ENCODE measurements around the gene HPSE2.

HPSE2 gene

DNA sequence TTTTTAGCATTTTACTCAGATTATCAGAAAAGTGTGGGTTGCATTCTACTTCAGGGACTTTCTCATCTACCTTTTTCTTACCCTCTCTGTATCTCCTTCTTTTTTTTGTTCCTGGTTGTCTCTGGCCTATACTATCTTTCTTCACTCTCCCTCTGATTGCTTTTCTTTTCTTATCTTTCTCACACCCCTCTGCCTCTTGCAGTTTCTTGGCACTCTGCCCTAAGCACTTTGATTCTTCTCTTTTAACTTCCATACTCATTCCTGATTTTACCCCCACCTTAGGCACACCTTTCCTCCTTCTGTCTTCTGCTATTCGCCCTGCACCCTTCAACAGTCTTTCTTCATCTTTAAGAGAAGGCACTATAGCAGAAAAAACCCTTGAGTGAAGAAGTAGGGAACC, 696.1 kb downstream of the HPSE2 start:
- TF ChIP-seq POLR2A (IDR thresholded peaks at IDR 0.05; ENCODE audit: low read depth, low read length) (no peak), TAF1 (IDR thresholded peaks at IDR 0.05; ENCODE audit: low read depth, low read length) (no peak), PAX5 (IDR thresholded peaks at IDR 0.05; ENCODE audit: insufficient read depth, low read length, severe bottlenecking) (no peak), POLR2AphosphoS5 (IDR thresholded peaks at IDR 0.05; ENCODE audit: low read depth, low read length) (no peak), SPI1 (IDR thresholded peaks at IDR 0.05; ENCODE audit: low read depth, low read length) (no peak), POU2F2 (IDR thresholded peaks at IDR 0.05; ENCODE audit: low read depth, low read length) (no peak)
- FAIRE-seq = no peak
- DNase-seq (ENCODE audit: insufficient read length, low spot score) = no peak

DNA sequence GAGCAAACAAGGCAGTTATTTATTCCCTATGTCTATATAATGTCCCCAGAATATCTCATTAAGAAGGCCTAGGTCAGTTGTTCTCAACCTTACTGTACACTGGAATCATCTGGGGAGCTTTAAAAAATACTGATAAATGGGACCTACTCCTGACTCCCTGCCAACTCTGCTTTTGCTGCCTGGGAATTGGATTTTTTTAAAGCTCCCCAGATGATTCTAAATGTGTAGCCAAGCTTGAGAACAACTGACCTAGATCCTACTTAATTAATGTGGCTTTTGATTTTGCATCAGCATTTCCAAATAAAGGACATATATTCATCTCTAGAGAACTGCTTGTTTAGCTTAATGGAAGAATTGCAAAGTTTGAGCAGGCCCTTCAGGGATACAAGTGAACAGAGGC, 697.2 kb downstream of the HPSE2 start:
- TF ChIP-seq PAX5 (IDR thresholded peaks at IDR 0.05; ENCODE audit: insufficient read depth, low read length, severe bottlenecking) (no peak), POU2F2 (IDR thresholded peaks at IDR 0.05; ENCODE audit: low read depth, low read length) (no peak), SPI1 (IDR thresholded peaks at IDR 0.05; ENCODE audit: low read depth, low read length) (no peak), POLR2A (IDR thresholded peaks at IDR 0.05; ENCODE audit: low read depth, low read length) (no peak), POLR2AphosphoS5 (IDR thresholded peaks at IDR 0.05; ENCODE audit: low read depth, low read length) (no peak), TAF1 (IDR thresholded peaks at IDR 0.05; ENCODE audit: low read depth, low read length) (no peak)
- DNase-seq (ENCODE audit: insufficient read length, low spot score) (no peak), FAIRE-seq (no peak)

DNA sequence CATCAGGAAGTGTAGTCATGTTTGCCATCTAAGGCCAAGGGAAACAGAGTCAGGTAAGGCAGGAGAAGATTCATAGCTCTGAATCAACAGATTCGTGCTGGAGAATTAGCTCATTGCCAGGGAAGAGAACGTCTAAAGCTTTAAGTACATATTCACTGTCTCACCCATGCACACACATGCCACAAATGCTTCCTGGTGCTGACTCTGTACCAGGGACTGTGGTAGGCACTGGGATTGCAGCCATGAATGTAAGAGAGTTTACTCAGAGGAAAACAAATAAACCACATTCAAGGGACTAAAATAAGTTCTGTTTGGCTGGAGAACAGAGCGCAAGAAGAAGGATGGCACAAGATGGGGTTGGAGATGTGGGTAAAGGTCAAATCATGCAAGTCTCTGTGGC, 699.1 kb downstream of the HPSE2 start:
- DNase-seq (ENCODE audit: insufficient read length, low spot score) (no peak), FAIRE-seq (no peak)
- no peak for TF ChIP-seq POU2F2 (IDR thresholded peaks at IDR 0.05; ENCODE audit: low read depth, low read length)
- TF ChIP-seq SPI1 (IDR thresholded peaks at IDR 0.05; ENCODE audit: low read depth, low read length) = no peak
- no peak for TF ChIP-seq POLR2A (IDR thresholded peaks at IDR 0.05; ENCODE audit: low read depth, low read length)
- TF ChIP-seq PAX5 (IDR thresholded peaks at IDR 0.05; ENCODE audit: insufficient read depth, low read length, severe bottlenecking) = no peak
- TF ChIP-seq TAF1 (IDR thresholded peaks at IDR 0.05; ENCODE audit: low read depth, low read length) = no peak
- TF ChIP-seq POLR2AphosphoS5 (IDR thresholded peaks at IDR 0.05; ENCODE audit: low read depth, low read length) = no peak

DNA sequence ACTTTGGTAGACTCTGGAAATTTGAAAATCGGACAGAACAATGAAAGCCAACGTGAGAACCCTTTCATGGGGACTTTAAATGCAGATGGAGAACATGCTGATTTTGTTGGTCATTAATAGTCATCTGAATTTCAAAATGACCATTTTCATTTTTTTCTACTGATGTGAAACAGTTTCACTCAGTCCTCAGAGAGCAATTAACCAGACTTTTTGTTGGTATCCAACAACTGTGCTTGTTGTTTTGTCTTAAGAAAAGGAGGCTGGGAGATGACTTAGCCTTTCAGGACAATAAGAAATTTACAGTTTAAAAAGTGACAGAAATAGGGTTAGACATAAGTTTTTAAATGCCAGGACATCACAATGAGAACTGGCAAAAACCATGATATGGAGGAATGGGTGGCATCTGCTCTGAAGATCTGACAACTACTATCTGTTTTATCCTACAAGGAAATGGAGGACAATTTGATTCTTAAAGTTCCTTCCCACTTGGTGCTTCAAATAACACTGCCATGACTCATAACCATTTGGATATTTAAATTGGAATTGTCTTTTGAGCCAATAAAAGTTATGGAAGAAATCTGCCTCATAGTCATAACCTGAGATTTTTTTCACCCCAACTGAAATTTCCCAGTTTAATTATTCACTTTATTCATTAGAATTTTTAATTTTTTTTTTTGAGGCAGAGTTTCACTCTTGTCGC, 701.8 kb downstream of the HPSE2 start:
- DNase-seq (ENCODE audit: insufficient read length, low spot score) (no peak), FAIRE-seq (no peak)
- TF ChIP-seq POLR2A (IDR thresholded peaks at IDR 0.05; ENCODE audit: low read depth, low read length) (no peak), PAX5 (IDR thresholded peaks at IDR 0.05; ENCODE audit: insufficient read depth, low read length, severe bottlenecking) (no peak), SPI1 (IDR thresholded peaks at IDR 0.05; ENCODE audit: low read depth, low read length) (no peak), TAF1 (IDR thresholded peaks at IDR 0.05; ENCODE audit: low read depth, low read length) (no peak)

DNA sequence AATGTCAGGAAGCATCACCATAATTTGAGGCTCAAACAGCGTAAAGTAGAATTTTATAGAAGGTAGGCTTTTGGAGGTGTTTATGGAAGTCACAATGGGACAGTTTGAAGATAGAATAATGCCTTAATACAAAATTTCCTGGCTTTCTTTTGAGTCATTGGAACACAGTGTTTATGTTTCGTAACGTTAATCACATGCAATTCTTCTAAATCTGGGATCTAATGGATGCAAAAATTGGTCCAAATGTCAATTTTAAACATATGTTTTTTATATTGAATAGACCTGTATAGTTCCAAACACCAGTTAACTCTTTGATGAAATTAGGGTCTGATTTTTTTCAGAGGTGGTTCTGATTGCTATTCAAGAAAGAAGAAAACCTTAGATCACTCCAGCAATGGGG, 702.4 kb downstream of the HPSE2 start:
- no peak for TF ChIP-seq POLR2A (IDR thresholded peaks at IDR 0.05; ENCODE audit: low read depth, low read length)
- TF ChIP-seq SPI1 (IDR thresholded peaks at IDR 0.05; ENCODE audit: low read depth, low read length) = no peak
- TF ChIP-seq POLR2AphosphoS5 (IDR thresholded peaks at IDR 0.05; ENCODE audit: low read depth, low read length) = no peak
- TF ChIP-seq TAF1 (IDR thresholded peaks at IDR 0.05; ENCODE audit: low read depth, low read length) = no peak
- no peak for FAIRE-seq
- no peak for DNase-seq (ENCODE audit: insufficient read length, low spot score)

DNA sequence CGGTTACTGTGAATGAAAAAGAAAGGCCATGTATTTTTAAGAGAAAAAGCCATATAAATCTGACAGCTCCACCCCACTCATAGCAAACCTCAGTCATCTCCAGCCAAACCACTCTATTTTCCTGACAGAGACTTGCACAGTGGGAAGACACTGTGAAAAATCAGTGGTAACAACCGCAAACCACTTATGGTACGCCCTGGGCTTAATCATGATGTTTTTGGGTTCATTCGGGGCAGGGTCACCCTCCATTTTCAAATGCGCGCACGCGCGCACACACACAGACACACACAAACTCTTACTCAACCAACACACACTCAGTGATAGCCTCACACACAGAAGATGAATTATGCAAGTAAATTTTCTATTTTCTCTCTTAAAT, 706.9 kb downstream of the HPSE2 start:
- no peak for DNase-seq (ENCODE audit: insufficient read length, low spot score)
- TF ChIP-seq PAX5 (IDR thresholded peaks at IDR 0.05; ENCODE audit: insufficient read depth, low read length, severe bottlenecking) = no peak
- TF ChIP-seq TAF1 (IDR thresholded peaks at IDR 0.05; ENCODE audit: low read depth, low read length) = no peak
- TF ChIP-seq POU2F2 (IDR thresholded peaks at IDR 0.05; ENCODE audit: low read depth, low read length) = no peak
- TF ChIP-seq POLR2AphosphoS5 (IDR thresholded peaks at IDR 0.05; ENCODE audit: low read depth, low read length) = no peak
- TF ChIP-seq POLR2A (IDR thresholded peaks at IDR 0.05; ENCODE audit: low read depth, low read length) = no peak
- TF ChIP-seq SPI1 (IDR thresholded peaks at IDR 0.05; ENCODE audit: low read depth, low read length) = no peak
- FAIRE-seq = no peak

DNA sequence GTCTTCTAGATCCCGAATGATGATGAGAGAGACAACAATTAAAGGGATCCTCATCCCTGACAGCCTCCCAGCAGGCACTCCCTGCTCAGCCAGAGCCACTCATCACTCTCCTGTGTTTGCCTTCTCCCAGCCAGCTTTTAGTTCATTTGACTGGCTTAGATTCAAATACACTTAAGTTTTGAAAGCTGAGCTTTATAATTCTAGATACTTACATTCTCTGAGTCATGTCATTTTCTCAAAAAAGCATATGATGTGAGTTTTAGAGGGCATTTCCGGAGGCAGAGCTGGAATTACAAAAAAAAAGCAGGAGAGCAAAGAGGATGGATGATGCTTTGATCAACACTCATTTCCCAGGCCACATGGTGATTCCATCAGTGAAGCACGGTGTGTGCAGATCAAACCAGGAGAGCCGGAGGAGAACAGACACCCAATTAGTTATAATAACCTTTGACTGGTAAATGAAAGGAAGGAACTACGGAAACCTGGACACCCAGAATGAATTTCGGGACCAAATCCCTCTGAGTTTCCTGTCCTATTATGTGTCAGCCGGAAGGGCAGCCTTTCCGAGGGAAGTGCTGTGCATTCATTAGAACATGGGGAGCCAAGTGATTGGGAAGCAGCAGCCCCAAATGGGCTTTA, 707.4 kb downstream of the HPSE2 start:
- FAIRE-seq (no peak), DNase-seq (ENCODE audit: insufficient read length, low spot score) (no peak)
- TF ChIP-seq PAX5 (IDR thresholded peaks at IDR 0.05; ENCODE audit: insufficient read depth, low read length, severe bottlenecking) (no peak), POLR2A (IDR thresholded peaks at IDR 0.05; ENCODE audit: low read depth, low read length) (no peak), POU2F2 (IDR thresholded peaks at IDR 0.05; ENCODE audit: low read depth, low read length) (no peak), SPI1 (IDR thresholded peaks at IDR 0.05; ENCODE audit: low read depth, low read length) (no peak), TAF1 (IDR thresholded peaks at IDR 0.05; ENCODE audit: low read depth, low read length) (no peak), POLR2AphosphoS5 (IDR thresholded peaks at IDR 0.05; ENCODE audit: low read depth, low read length) (no peak)

DNA sequence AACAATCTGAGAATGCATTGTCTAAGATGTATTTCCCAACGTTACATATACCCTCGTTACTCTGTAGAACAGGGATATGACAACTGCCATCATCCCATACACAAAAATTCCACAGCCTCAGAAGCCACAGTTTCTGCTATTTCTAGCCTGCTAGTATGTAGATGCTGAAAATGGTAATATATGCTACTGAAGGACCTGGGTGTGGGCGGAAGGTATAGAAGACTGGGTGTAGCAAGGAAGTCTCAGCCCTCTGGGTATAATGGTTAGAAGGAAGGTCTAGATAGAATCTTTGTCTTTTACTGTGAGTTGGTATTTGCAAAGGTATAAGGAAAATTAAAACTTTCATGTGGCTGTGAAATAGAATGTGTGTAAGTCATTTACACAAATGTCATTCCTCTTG, 709.7 kb downstream of the HPSE2 start:
- FAIRE-seq (no peak), DNase-seq (ENCODE audit: insufficient read length, low spot score) (no peak)
- no peak for TF ChIP-seq SPI1 (IDR thresholded peaks at IDR 0.05; ENCODE audit: low read depth, low read length)
- no peak for TF ChIP-seq POLR2AphosphoS5 (IDR thresholded peaks at IDR 0.05; ENCODE audit: low read depth, low read length)
- no peak for TF ChIP-seq POLR2A (IDR thresholded peaks at IDR 0.05; ENCODE audit: low read depth, low read length)
- no peak for TF ChIP-seq PAX5 (IDR thresholded peaks at IDR 0.05; ENCODE audit: insufficient read depth, low read length, severe bottlenecking)
- TF ChIP-seq TAF1 (IDR thresholded peaks at IDR 0.05; ENCODE audit: low read depth, low read length) = no peak

DNA sequence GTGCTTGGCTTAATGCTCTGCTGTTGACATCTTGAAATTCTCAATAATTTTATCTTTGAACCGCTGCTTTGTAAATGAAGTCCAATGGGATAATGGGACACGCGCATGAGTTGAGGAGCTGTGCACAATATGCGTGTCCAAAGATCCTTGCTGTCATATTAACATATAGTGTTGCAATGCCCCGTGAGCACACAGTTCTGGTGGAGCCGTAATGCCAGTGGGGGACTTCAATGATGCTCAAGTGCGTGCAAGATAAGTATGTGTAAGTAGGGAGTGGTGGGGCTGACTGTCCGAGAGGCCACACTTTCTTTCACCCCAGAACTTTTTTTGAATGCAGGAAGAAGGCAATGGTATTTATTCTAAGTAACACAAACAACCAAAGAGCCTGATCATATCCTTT, 711.5 kb downstream of the HPSE2 start:
- FAIRE-seq (no peak), DNase-seq (ENCODE audit: insufficient read length, low spot score) (no peak)
- no peak for TF ChIP-seq SPI1 (IDR thresholded peaks at IDR 0.05; ENCODE audit: low read depth, low read length)
- TF ChIP-seq PAX5 (IDR thresholded peaks at IDR 0.05; ENCODE audit: insufficient read depth, low read length, severe bottlenecking) = no peak
- no peak for TF ChIP-seq POU2F2 (IDR thresholded peaks at IDR 0.05; ENCODE audit: low read depth, low read length)
- no peak for TF ChIP-seq TAF1 (IDR thresholded peaks at IDR 0.05; ENCODE audit: low read depth, low read length)
- no peak for TF ChIP-seq POLR2AphosphoS5 (IDR thresholded peaks at IDR 0.05; ENCODE audit: low read depth, low read length)
- no peak for TF ChIP-seq POLR2A (IDR thresholded peaks at IDR 0.05; ENCODE audit: low read depth, low read length)

DNA sequence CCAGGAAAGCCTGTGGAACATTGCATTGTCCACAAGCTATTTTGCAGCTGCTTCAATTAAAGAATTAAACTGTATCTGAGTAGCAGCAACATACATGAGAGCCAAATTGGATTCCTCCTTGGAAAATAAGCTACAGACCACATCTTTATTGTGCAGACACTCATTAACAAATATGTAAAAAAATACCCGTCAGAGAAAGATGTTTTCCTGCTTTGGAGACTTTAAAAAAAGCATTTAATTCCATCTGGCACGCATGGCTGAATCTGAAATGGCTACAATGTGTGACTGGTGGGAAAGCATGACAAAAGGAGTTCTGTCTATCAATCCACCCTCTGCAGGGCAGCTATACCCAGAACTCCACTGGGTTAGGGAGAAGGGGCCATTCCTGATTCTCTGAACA, 715.8 kb downstream of the HPSE2 start:
- no peak for FAIRE-seq
- TF ChIP-seq TAF1 (IDR thresholded peaks at IDR 0.05; ENCODE audit: low read depth, low read length) (no peak), PAX5 (IDR thresholded peaks at IDR 0.05; ENCODE audit: insufficient read depth, low read length, severe bottlenecking) (no peak), POLR2AphosphoS5 (IDR thresholded peaks at IDR 0.05; ENCODE audit: low read depth, low read length) (no peak), POLR2A (IDR thresholded peaks at IDR 0.05; ENCODE audit: low read depth, low read length) (no peak), POU2F2 (IDR thresholded peaks at IDR 0.05; ENCODE audit: low read depth, low read length) (no peak), SPI1 (IDR thresholded peaks at IDR 0.05; ENCODE audit: low read depth, low read length) (no peak)
- DNase-seq (ENCODE audit: insufficient read length, low spot score) = no peak

All from GM12891 (cell line).